H9 (cell line): ENCODE data around the gene GPR107. TPM values are rescaled to one million over a fixed set of nuclear protein-coding genes. Genes with fewer than 3 reads are reported as not detected.

Source experiments
- DNase-seq: peaks from one replicate; pipeline ENCODE4 v3.0.0-alpha.2; 2017
- H2AFZ ChIP-seq: one replicate; pipeline ENCODE4 v1.6.1; 2013; ENCODE audit warnings: mild to moderate bottlenecking, low read length, control low read depth, moderate library complexity
- H2AK5ac ChIP-seq: 2 replicates; pipeline ENCODE4 v1.6.1; 2013; ENCODE audit warnings: low read length, control low read depth, mixed read lengths; ENCODE audit not compliant: insufficient read length
- H2BK120ac ChIP-seq: one replicate; pipeline ENCODE4 v1.6.1; 2013; ENCODE audit warnings: low read depth, mild to moderate bottlenecking, low read length, control low read depth, inconsistent platforms; ENCODE audit not compliant: poor library complexity, severe bottlenecking
- H2BK12ac ChIP-seq: 2 replicates; pipeline ENCODE4 v1.6.1; 2013; ENCODE audit warnings: low read length, control low read depth, mixed read lengths, low read depth; ENCODE audit not compliant: insufficient read length
- H2BK15ac ChIP-seq: 2 replicates; pipeline ENCODE4 v1.6.1; 2013; ENCODE audit warnings: low read depth, low read length, control low read depth
- H2BK20ac ChIP-seq: one replicate; pipeline ENCODE4 v1.6.1; 2013; ENCODE audit warnings: low read depth, mild to moderate bottlenecking, low read length, control low read depth, inconsistent platforms; ENCODE audit not compliant: poor library complexity, severe bottlenecking
- H2BK5ac ChIP-seq: 2 replicates; pipeline ENCODE4 v1.6.1; 2013; ENCODE audit warnings: low read length, control low read depth, mixed read lengths; ENCODE audit not compliant: insufficient read length
- H3K14ac ChIP-seq: 2 replicates; pipeline ENCODE4 v1.6.1; 2013; ENCODE audit warnings: low read length, control low read depth; ENCODE audit not compliant: insufficient read depth
- H3K18ac ChIP-seq: 2 replicates; pipeline ENCODE4 v1.6.1; 2013; ENCODE audit warnings: low read depth, mild to moderate bottlenecking, mixed read lengths, low read length, control low read depth; ENCODE audit not compliant: insufficient read length
- H3K23ac ChIP-seq: 2 replicates; pipeline ENCODE4 v1.6.1; 2013; ENCODE audit warnings: low read length, control low read depth, mixed read lengths, low read depth; ENCODE audit not compliant: insufficient read length
- H3K23me2 ChIP-seq: 2 replicates; pipeline ENCODE4 v1.6.1; 2013; ENCODE audit warnings: low read depth, mild to moderate bottlenecking, mixed read lengths, low read length, control low read depth; ENCODE audit not compliant: insufficient read length, poor library complexity, severe bottlenecking
- H3K27ac ChIP-seq: 2 replicates; pipeline ENCODE4 v1.5.1; 2013; ENCODE audit warnings: low read length, control low read depth, mixed read lengths, low read depth; ENCODE audit not compliant: insufficient read length
- H3K27me3 ChIP-seq: 2 replicates; pipeline ENCODE4 v1.6.1; 2013; ENCODE audit warnings: low read length, control low read depth, inconsistent platforms; ENCODE audit not compliant: insufficient read depth
- H3K4ac ChIP-seq: 2 replicates; pipeline ENCODE4 v1.6.1; 2013; ENCODE audit warnings: low read depth, mild to moderate bottlenecking, control low read depth, inconsistent platforms, low read length, moderate library complexity
- H3K4me1 ChIP-seq: 2 replicates; pipeline ENCODE4 v1.6.1; 2013; ENCODE audit warnings: low read length, control low read depth, inconsistent platforms; ENCODE audit not compliant: insufficient read depth
- H3K4me2 ChIP-seq: 2 replicates; pipeline ENCODE4 v1.6.1; 2013; ENCODE audit warnings: low read length, control low read depth, mixed read lengths; ENCODE audit not compliant: insufficient read length, insufficient read depth
- H3K56ac ChIP-seq: 2 replicates; pipeline ENCODE4 v1.6.1; 2013; ENCODE audit warnings: low read depth, mild to moderate bottlenecking, mixed read lengths, low read length, control low read depth; ENCODE audit not compliant: insufficient read length
- H3K79me1 ChIP-seq: 2 replicates; pipeline ENCODE4 v1.6.1; 2013; ENCODE audit warnings: low read depth, mild to moderate bottlenecking, moderate library complexity, low read length, control low read depth, inconsistent platforms; ENCODE audit not compliant: insufficient read depth, poor library complexity, severe bottlenecking
- H3K79me2 ChIP-seq: 2 replicates; pipeline ENCODE4 v1.6.1; 2013; ENCODE audit warnings: low read length, control low read depth, inconsistent platforms; ENCODE audit not compliant: insufficient read depth
- H3K9ac ChIP-seq: 2 replicates; pipeline ENCODE4 v1.6.1; 2013; ENCODE audit warnings: low read length, control low read depth, mixed read lengths; ENCODE audit not compliant: insufficient read length; ENCODE audit errors: extremely low read depth
- H3K9me3 ChIP-seq: one replicate; pipeline ENCODE4 v1.6.1; 2013; ENCODE audit warnings: low read depth, low read length, inconsistent platforms; ENCODE audit not compliant: control insufficient read depth
- H3T11ph ChIP-seq: one replicate; pipeline ENCODE4 v1.6.1; 2013; ENCODE audit warnings: mild to moderate bottlenecking, low read length, control low read depth, inconsistent platforms
- H4K20me1 ChIP-seq: one replicate; pipeline ENCODE4 v1.6.1; 2013; ENCODE audit not compliant: control insufficient read depth, insufficient read length, insufficient read depth
- H4K5ac ChIP-seq: 2 replicates; pipeline ENCODE4 v1.6.1; 2013; ENCODE audit warnings: low read depth, mild to moderate bottlenecking, mixed read lengths, low read length, control low read depth; ENCODE audit not compliant: insufficient read length
- H4K8ac ChIP-seq: replicated peaks from 2 replicates; pipeline ENCODE4 v1.6.1; 2013; ENCODE audit warnings: low read length, control low read depth, mixed read lengths, low read depth; ENCODE audit not compliant: insufficient read length
- H4K91ac ChIP-seq: 2 replicates; pipeline ENCODE4 v1.6.1; 2013; ENCODE audit warnings: low read depth, mild to moderate bottlenecking, moderate library complexity, mixed read lengths, low read length, control low read depth; ENCODE audit not compliant: insufficient read length
- H3K27ac Mint-ChIP-seq, 3 experiments: 2 replicates in 2 of 3; 3 replicates in 1 of 3; pipeline ENCODE4 v1.8.0; 2020 to 2021; ENCODE audit warnings: mixed read lengths in 3 of 3, mild to moderate bottlenecking in 1 of 3, moderate library complexity in 1 of 3
- H3K27me3 Mint-ChIP-seq: 2 replicates; pipeline ENCODE4 v1.8.0; 2021; ENCODE audit warnings: low read depth, mild to moderate bottlenecking, moderate library complexity, mixed read lengths
- H3K36me3 Mint-ChIP-seq, 3 experiments: 2 replicates in 2 of 3; 3 replicates in 1 of 3; pipeline ENCODE4 v1.8.0; 2020 to 2021; ENCODE audit warnings: low read depth in 3 of 3, mixed read lengths in 3 of 3; ENCODE audit not compliant: insufficient read depth in 1 of 3
- H3K4me1 Mint-ChIP-seq, 2 experiments: 2 replicates each; pipeline ENCODE4 v1.8.0; 2020; ENCODE audit warnings: mixed read lengths in 2 of 2
- H3K4me3 Mint-ChIP-seq, 2 experiments: 2 replicates in 1 of 2; 3 replicates in 1 of 2; pipeline ENCODE4 v1.8.0; 2020 to 2021; ENCODE audit warnings: mild to moderate bottlenecking in 2 of 2, mixed read lengths in 2 of 2, moderate library complexity in 1 of 2
- H3K9me3 Mint-ChIP-seq, 2 experiments: 2 replicates in 1 of 2; 3 replicates in 1 of 2; pipeline ENCODE4 v1.8.0; 2020; ENCODE audit warnings: mild to moderate bottlenecking in 2 of 2, mixed read lengths in 2 of 2, moderate library complexity in 1 of 2
- CTCF ChIP-seq: fragments of 200-600 bp; sonication (generic); conservative IDR thresholded peaks from 3 replicates; pipeline ENCODE4 v1.8.0; 2021; ENCODE audit warnings: antibody characterized with exemption, mild to moderate bottlenecking
- WGBS: extraction: QIAGEN DNeasy Blood & Tissue Kit; methylation state at CpG from one replicate; pipeline ENCODE4 v1.1.7; 2013; ENCODE audit warnings: missing lambda C conversion rate, low lambda C conversion rate, mixed read lengths; ENCODE audit not compliant: insufficient read length; ENCODE audit errors: extremely low coverage; 5-methylcytosine and 5-hydroxymethylcytosine counted together
- total RNA-seq: library from RNA; stranded (reverse); gene quantifications from 2 replicates; pipeline ENCODE4 v1.2.1, GENCODE V29; 2021

Gene GPR107
- total RNA-seq, 1 experiment from 2014 or later, result 38.0 TPM

GRCh38 chr9:130179331-130179907, 125.7 kb downstream of the GPR107 start:
- Mint-ChIP-seq H3K27me3 (no peaks in the 10 kb centered on the region; the same call in 1 of the 2 replicates), H3K9me3 (no peaks in the 10 kb centered on the region), H3K4me3 (no peak overlapping the region), H3K4me1 (peaks cover 14 to 26% of the 10 kb centered on the region in 2 experiments), H3K27ac (no peak overlapping the region), H3K36me3 (no peaks in the 10 kb centered on the region)
- Histone ChIP-seq H3K27ac (no peak overlapping the region), H2BK20ac (no peak overlapping the region), H4K20me1 (no peaks in the 10 kb centered on the region), H3K4me1 (no peaks in the 10 kb centered on the region; the same call in 1 of the 2 replicates), H4K91ac (no peak overlapping the region), H2BK5ac (no peak overlapping the region), H3K23ac (no peak overlapping the region), H3K4me2 (no peak overlapping the region), H2BK15ac (no peak overlapping the region), H2AK5ac (no peak overlapping the region), H3K79me1 (no peaks in the 10 kb centered on the region), H2BK120ac (no peak overlapping the region), H3K27me3 (no peaks in the 10 kb centered on the region), H3K79me2 (no peaks in the 10 kb centered on the region; the same call in 1 of the 2 replicates), H3K56ac (no peak overlapping the region), H2AFZ (no peak overlapping the region), H3K23me2 (no peaks in the 10 kb centered on the region), H4K5ac (no peak overlapping the region), H3K18ac (no peak overlapping the region), H3K9ac (no peak overlapping the region), H3K14ac (no peak overlapping the region), H3K9me3 (no peaks in the 10 kb centered on the region), H3K4ac (no peak overlapping the region), H4K8ac (no peak overlapping the region), H3T11ph (no peak overlapping the region), H2BK12ac (no peak overlapping the region)
- DNase-seq, result no peak
- no peak for TF ChIP-seq CTCF
- WGBS, result no CpG with 5 or more reads among the region's 2 CpGs
